Panc1 (cell line): ENCODE measurements around the gene AK2. TPM values are rescaled to one million over a fixed set of nuclear protein-coding genes. Genes with fewer than 3 reads are reported as not detected.

Experiments
- ATAC-seq: fragments of 200-7000 bp; cut with Tn5 transposase; 2 replicates; pipeline ENCODE4 v1.9.1; 2020; ENCODE audit warnings: mild to moderate bottlenecking, moderate library complexity
- BruUV-seq: library from RNA; stranded (reverse); fragments of 400-500 nt; replicated peaks from 2 replicates; lab custom pipeline; 2021; lab: Mats Ljungman, UMichigan
- CTCF ChIA-PET: fragments of 300-600 bp; sonication (Branson Sonifier 250); formaldehyde crosslinking; loops from one replicate; lab custom pipeline; 2022; ENCODE audit warnings: antibody characterized with exemption; lab: Charles Lee
- POLR2A ChIA-PET: fragments of 300-600 bp; sonication (Branson Sonifier 250); formaldehyde crosslinking; loops from one replicate; lab custom pipeline; 2022; ENCODE audit warnings: antibody characterized with exemption; lab: Charles Lee
- DNase-seq: peaks from one replicate; pipeline ENCODE4 v3.0.0-alpha.2; 2010; ENCODE audit warnings: low read depth, low spot score
- H3K27ac ChIP-seq: 2 replicates; pipeline ENCODE4 v1.5.1; 2011; ENCODE audit warnings: mild to moderate bottlenecking, low read length, inconsistent platforms
- H3K27me3 ChIP-seq: fragments of 200-500 bp; sonication (Bioruptor generic); 2 replicates; pipeline ENCODE4 v1.6.0; 2014; ENCODE audit warnings: low read length, inconsistent platforms; ENCODE audit not compliant: control insufficient read depth, insufficient read depth
- H3K36me3 ChIP-seq: fragments of 200-500 bp; sonication (Bioruptor generic); 2 replicates; pipeline ENCODE4 v1.5.1; 2014; ENCODE audit warnings: inconsistent platforms, mild to moderate bottlenecking, low read length, moderate library complexity; ENCODE audit not compliant: control insufficient read depth, insufficient read depth
- H3K4me1 ChIP-seq: 2 replicates; pipeline ENCODE4 v1.5.1; 2011; ENCODE audit warnings: inconsistent platforms, mild to moderate bottlenecking, low read length, moderate library complexity; ENCODE audit not compliant: control insufficient read depth, insufficient read depth
- H3K4me3 ChIP-seq, 2 experiments: 2 replicates each; pipeline ENCODE4 v1.5.1; 2011 to 2012; ENCODE audit warnings: low read depth in 2 of 2, low read length in 2 of 2, mild to moderate bottlenecking in 2 of 2, inconsistent platforms in 1 of 2, moderate library complexity in 1 of 2
- H3K9me3 ChIP-seq: fragments of 200-500 bp; sonication (Bioruptor generic); 2 replicates; pipeline ENCODE4 v1.5.1; 2014; ENCODE audit warnings: low read depth, mild to moderate bottlenecking, inconsistent platforms, low read length, moderate library complexity; ENCODE audit not compliant: control insufficient read depth, insufficient read depth
- POLR2AphosphoS5 ChIP-seq: IDR thresholded peaks from 2 replicates; pipeline ENCODE4 v1.6.1; 2012; ENCODE audit warnings: mild to moderate bottlenecking, low read depth, low read length, moderate library complexity
- REST ChIP-seq, 2 experiments: IDR thresholded peaks; 2 replicates each; pipeline ENCODE4 v1.6.1; 2011 to 2012; ENCODE audit warnings: low read depth in 2 of 2, control low read depth in 1 of 2, low read length in 1 of 2, mild to moderate bottlenecking in 1 of 2, moderate library complexity in 1 of 2; ENCODE audit not compliant: insufficient read depth in 1 of 2
- SIN3A ChIP-seq: IDR thresholded peaks from 2 replicates; pipeline ENCODE4 v1.6.1; 2012; ENCODE audit warnings: low read depth, mild to moderate bottlenecking, low read length, moderate library complexity, borderline replicate concordance; ENCODE audit not compliant: insufficient read depth
- TCF7L2 ChIP-seq: IDR thresholded peaks from 2 replicates; pipeline ENCODE4 v1.6.1; 2011; ENCODE audit warnings: mild to moderate bottlenecking, low read depth, low read length, inconsistent platforms
- in situ Hi-C: cut with HindIII; loops from 2 replicates; pipeline ENCODE4 v1.10.0; 2016; ENCODE audit warnings: low sequenced_read_pairs, low pct_unique_long_range_greater_than_20kb
- intact Hi-C: fragments of 100-400 bp; cut with micrococcal nuclease; formaldehyde crosslinking; loops from one replicate; pipeline ENCODE4 v1.10.0; 2022; ENCODE audit not compliant: unreplicated experiment
- total RNA-seq: library from RNA; stranded (reverse); gene quantifications from one replicate; pipeline ENCODE4 v1.2.1, GENCODE V29; 2021; ENCODE audit not compliant: unreplicated experiment
- TF ChIP-seq, protein P1 (sequence below): fragments of 450-650 bp; IDR thresholded peaks from 2 replicates; pipeline ENCODE4 v1.5.1; 2017; ENCODE audit warnings: mild to moderate bottlenecking

Gene AK2
- total RNA-seq, 1 experiment from 2014 or later: 213 TPM

DNA sequence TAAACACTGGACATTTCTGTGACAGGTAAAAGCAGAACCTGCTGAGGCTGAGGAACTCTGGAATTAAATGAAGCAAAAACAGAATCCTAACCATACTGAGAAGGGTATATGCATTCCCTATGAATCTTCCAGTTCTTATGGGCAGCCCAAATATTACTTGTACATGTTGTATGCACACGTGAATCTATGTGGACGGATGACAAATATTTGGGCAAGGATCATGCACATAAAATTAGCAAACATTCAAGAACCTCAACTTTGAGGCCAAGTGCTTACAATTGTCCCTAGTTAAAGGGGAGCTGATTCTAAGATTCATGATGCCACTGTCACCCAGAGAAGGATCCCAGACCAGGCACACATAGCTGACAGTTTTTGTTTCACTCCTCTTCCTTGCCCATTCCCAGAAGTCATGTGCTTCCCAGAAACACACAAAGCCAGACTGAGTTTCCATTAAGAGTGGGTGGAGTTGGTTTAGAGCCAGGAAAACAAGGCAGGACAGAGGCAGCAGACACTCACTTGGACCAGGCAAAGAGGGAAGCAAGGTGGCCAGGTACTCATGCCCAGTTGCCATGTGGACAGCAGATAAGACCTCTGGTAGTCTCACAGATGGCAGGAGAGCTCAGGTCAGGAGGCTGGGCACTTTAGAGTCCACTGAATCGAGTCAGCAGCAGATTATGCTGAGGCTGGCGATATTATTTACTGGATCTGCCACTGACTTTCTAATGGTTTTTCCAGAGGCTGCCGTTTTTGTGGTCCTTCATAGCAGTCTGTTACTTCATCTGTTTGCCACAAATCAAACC lies 25.6 kb downstream of the AK2 start:
- no peaks in the 10 kb centered on the region for H3K27me3 ChIP-seq
- DNase-seq (no peak), ATAC-seq (no peak)
- H3K4me3 ChIP-seq: no peak overlapping the region
- no peak overlapping the region for H3K27ac ChIP-seq
- CTCF ChIA-PET: no interaction called here
- no TSS peak for BruUV-seq
- in situ Hi-C loops (no loop called here), intact Hi-C loops (no loop called here)
- H3K36me3 ChIP-seq: peaks cover 34% of the 10 kb centered on the region
- peaks cover 3% of the 10 kb centered on the region for H3K4me1 ChIP-seq
- no peaks in the 10 kb centered on the region for H3K9me3 ChIP-seq
- TF ChIP-seq SIN3A (no peak), REST (IDR thresholded peaks at IDR 0.05; ENCODE audit: insufficient read depth in 1 of 2, low read depth in 2 of 2, low read length in 1 of 2) (no peak), TCF7L2 (no peak), POLR2AphosphoS5 (no peak)
- TF ChIP-seq, protein P1, sequence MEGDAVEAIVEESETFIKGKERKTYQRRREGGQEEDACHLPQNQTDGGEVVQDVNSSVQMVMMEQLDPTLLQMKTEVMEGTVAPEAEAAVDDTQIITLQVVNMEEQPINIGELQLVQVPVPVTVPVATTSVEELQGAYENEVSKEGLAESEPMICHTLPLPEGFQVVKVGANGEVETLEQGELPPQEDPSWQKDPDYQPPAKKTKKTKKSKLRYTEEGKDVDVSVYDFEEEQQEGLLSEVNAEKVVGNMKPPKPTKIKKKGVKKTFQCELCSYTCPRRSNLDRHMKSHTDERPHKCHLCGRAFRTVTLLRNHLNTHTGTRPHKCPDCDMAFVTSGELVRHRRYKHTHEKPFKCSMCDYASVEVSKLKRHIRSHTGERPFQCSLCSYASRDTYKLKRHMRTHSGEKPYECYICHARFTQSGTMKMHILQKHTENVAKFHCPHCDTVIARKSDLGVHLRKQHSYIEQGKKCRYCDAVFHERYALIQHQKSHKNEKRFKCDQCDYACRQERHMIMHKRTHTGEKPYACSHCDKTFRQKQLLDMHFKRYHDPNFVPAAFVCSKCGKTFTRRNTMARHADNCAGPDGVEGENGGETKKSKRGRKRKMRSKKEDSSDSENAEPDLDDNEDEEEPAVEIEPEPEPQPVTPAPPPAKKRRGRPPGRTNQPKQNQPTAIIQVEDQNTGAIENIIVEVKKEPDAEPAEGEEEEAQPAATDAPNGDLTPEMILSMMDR: no peak
- POLR2A ChIA-PET: no interaction called here

GRCh38 chr1:33009561-33009960 lies 27.1 kb downstream of the AK2 start:
- H3K4me3 ChIP-seq: no peak overlapping the region
- DNase-seq (no peak), ATAC-seq (no peak)
- no peaks in the 10 kb centered on the region for H3K27me3 ChIP-seq
- CTCF ChIA-PET: interaction anchor here (0.5 to 0.6 kb wide), 2 partner anchors 127 to 145 kb away, joined by 3 to 4 read pairs; no protein-coding TSS in a partner anchor
- peaks cover 3% of the 10 kb centered on the region for H3K4me1 ChIP-seq
- in situ Hi-C loops (no loop called here), intact Hi-C loops (loop anchor here (5.0 kb wide), 1 partner anchor 77 kb away; no protein-coding TSS in a partner anchor)
- POLR2A ChIA-PET: no interaction called here
- no peak overlapping the region for H3K27ac ChIP-seq
- H3K36me3 ChIP-seq: peaks cover 31% of the 10 kb centered on the region
- no peaks in the 10 kb centered on the region for H3K9me3 ChIP-seq
- TF ChIP-seq, protein P1: no peak
- no TSS peak for BruUV-seq
